SU-DHL-6 (cell line): ENCODE measurements around the gene FCAR.
"Not testable (repeated sequence)": the region's sequence is repeated elsewhere in the genome, so short reads cannot be mapped to it uniquely, and the experiment has no call there.

Experiments
- H2AFZ ChIP-seq: fragments of 200-600 bp; sonication (generic); 2 replicates; pipeline ENCODE4 v1.6.1; 2014; ENCODE audit warnings: low read depth, mild to moderate bottlenecking, moderate library complexity, mixed read lengths, antibody characterized with exemption, low read length; ENCODE audit not compliant: severe bottlenecking
- H3F3A ChIP-seq: fragments of 200-600 bp; shearing (Covaris generic); 2 replicates; pipeline ENCODE4 v1.6.0; 2016; ENCODE audit warnings: antibody characterized with exemption, mild to moderate bottlenecking; ENCODE audit not compliant: insufficient read depth
- H3K27ac ChIP-seq: fragments of 200-600 bp; sonication (generic); 2 replicates; pipeline ENCODE4 v1.5.1; 2016; ENCODE audit warnings: low read depth, mild to moderate bottlenecking, low read length, moderate library complexity, mixed read lengths
- H3K27me3 ChIP-seq: fragments of 200-600 bp; sonication (generic), shearing (Covaris generic); 2 replicates; pipeline ENCODE4 v1.6.0; 2014; ENCODE audit warnings: mild to moderate bottlenecking, low read length
- H3K36me3 ChIP-seq: fragments of 200-600 bp; sonication (generic); 2 replicates; pipeline ENCODE4 v1.6.1; 2014; ENCODE audit warnings: mild to moderate bottlenecking, low read length, mixed read lengths
- H3K4me2 ChIP-seq: fragments of 300-600, 200-600 bp; shearing (Covaris generic), sonication (generic); 2 replicates; pipeline ENCODE4 v1.6.0; 2014; ENCODE audit warnings: low read length, low read depth, mild to moderate bottlenecking; ENCODE audit not compliant: poor library complexity, severe bottlenecking
- H3K4me3 ChIP-seq: fragments of 200-600 bp; sonication (generic); 2 replicates; pipeline ENCODE4 v1.5.1; 2014; ENCODE audit warnings: antibody characterized with exemption, low read length, mild to moderate bottlenecking, mixed read lengths; ENCODE audit not compliant: insufficient read depth, poor library complexity, severe bottlenecking
- H3K79me2 ChIP-seq: fragments of 200-600 bp; sonication (generic); 2 replicates; pipeline ENCODE4 v1.6.1; 2014; ENCODE audit warnings: mild to moderate bottlenecking, low read length, moderate library complexity; ENCODE audit not compliant: insufficient read depth
- H3K9ac ChIP-seq: fragments of 200-600 bp; sonication (generic); 2 replicates; pipeline ENCODE4 v1.7.0; 2014; ENCODE audit warnings: mild to moderate bottlenecking, low read length
- H3K9me2 ChIP-seq: fragments of 200-600 bp; sonication (generic); replicated peaks from 2 replicates; pipeline ENCODE4 v1.6.1; 2014; ENCODE audit warnings: low read length; ENCODE audit not compliant: insufficient read depth
- H3K9me3 ChIP-seq: fragments of 200-600 bp; sonication (generic); 2 replicates; pipeline ENCODE4 v1.6.1; 2014; ENCODE audit warnings: low read length, mixed read lengths; ENCODE audit not compliant: insufficient read depth
- H4K20me1 ChIP-seq: fragments of 200-600 bp; sonication (generic); 2 replicates; pipeline ENCODE4 v1.6.1; 2014; ENCODE audit warnings: low read depth, mild to moderate bottlenecking, antibody characterized with exemption, low read length, moderate library complexity, mixed read lengths
- CTCF ChIP-seq: fragments of 200-600 bp; sonication (generic); IDR thresholded peaks from one replicate; pipeline ENCODE4 v1.5.1; 2017; ENCODE audit warnings: antibody characterized with exemption, mild to moderate bottlenecking, low read length, moderate library complexity; ENCODE audit not compliant: insufficient read depth, poor library complexity, severe bottlenecking
- EZH2phosphoT487 ChIP-seq: fragments of 200-600 bp; sonication (generic), shearing (Covaris generic); conservative IDR thresholded peaks from 2 replicates; pipeline ENCODE4 v1.6.1; 2018; ENCODE audit warnings: mild to moderate bottlenecking, antibody characterized with exemption, low read length, moderate library complexity, mixed read lengths

The FCAR gene

GRCh38 chr19:54919646-54920563 is 45.9 kb downstream of the FCAR start:
- H3K9me3 ChIP-seq, H2AFZ ChIP-seq, H3K4me3 ChIP-seq, H3K27ac ChIP-seq, H3K36me3 ChIP-seq, H3F3A ChIP-seq, H3K79me2 ChIP-seq, H3K4me2 ChIP-seq, H3K9me2 ChIP-seq, H3K27me3 ChIP-seq, H3K9ac ChIP-seq, H4K20me1 ChIP-seq: not testable (repeated sequence)
- peak; percentile 8 for TF ChIP-seq CTCF

- Histone ChIP-seq H3F3A (peaks cover 9% of the 10 kb centered on the region), H3K36me3 (peaks cover 11% of the 10 kb centered on the region), H2AFZ (no peak overlapping the region), H3K27ac (no peak overlapping the region), H3K4me2 (no peak overlapping the region), H4K20me1 (no peaks in the 10 kb centered on the region), H3K27me3 (no peaks in the 10 kb centered on the region), H3K79me2 (no peaks in the 10 kb centered on the region), H3K9ac (no peak overlapping the region), H3K9me2 (no peaks in the 10 kb centered on the region), H3K9me3 (no peaks in the 10 kb centered on the region), H3K4me3 (no peak overlapping the region)
- TF ChIP-seq EZH2phosphoT487 = no peak
- no peak for TF ChIP-seq CTCF
Observed at GRCh38 chr19:54921082-54921481, 47.0 kb downstream of the FCAR start.

- no peaks in the 10 kb centered on the region for H3K9me2 ChIP-seq
- peaks cover 20% of the 10 kb centered on the region for H3K36me3 ChIP-seq
- H3K4me2 ChIP-seq = no peak overlapping the region
- no peak overlapping the region for H3K27ac ChIP-seq
- H3K79me2 ChIP-seq = no peaks in the 10 kb centered on the region; the same call in 1 of the 2 replicates
- no peak overlapping the region for H3K4me3 ChIP-seq
- H3K9ac ChIP-seq = no peak overlapping the region
- no peak overlapping the region for H2AFZ ChIP-seq
- H3K9me3 ChIP-seq = peaks cover 2% of the 10 kb centered on the region; the same call in 1 of the 2 replicates
- no peaks in the 10 kb centered on the region for H4K20me1 ChIP-seq
- peaks cover 9% of the 10 kb centered on the region for H3F3A ChIP-seq
- no peaks in the 10 kb centered on the region for H3K27me3 ChIP-seq
- TF ChIP-seq EZH2phosphoT487 (no peak), CTCF (no peak)
Observed at GRCh38 chr19:54923276-54923675, 49.2 kb downstream of the FCAR start.
